ENCODE measurements around the gene ADAMTSL1.

ADAMTSL1 gene

GRCh38 chr9:18549772-18550171, 75.8 kb downstream of the ADAMTSL1 start:
- H3F3A ChIP-seq (ENCODE audit: low read depth): no peaks in the 10 kb centered on the region

GRCh38 chr9:18550286-18550685, 76.3 kb downstream of the ADAMTSL1 start:
- H3F3A ChIP-seq (ENCODE audit: low read depth): no peaks in the 10 kb centered on the region
- H3K79me2 ChIP-seq (ENCODE audit: insufficient read depth, low read length): no peaks in the 10 kb centered on the region
- H3K4me1 ChIP-seq (ENCODE audit: insufficient read depth, low read length, poor library complexity, severe bottlenecking): no peaks in the 10 kb centered on the region
- H2AFZ ChIP-seq (ENCODE audit: low read length): no peak overlapping the region
- no peaks in the 10 kb centered on the region for H3K9me2 ChIP-seq (replicated peaks; ENCODE audit: low read depth, low read length)
- no peak overlapping the region for H3K4me3 ChIP-seq (ENCODE audit: low read length, poor library complexity, severe bottlenecking)
- H3K9me3 ChIP-seq (ENCODE audit: insufficient read depth, low read depth, low read length): no peaks in the 10 kb centered on the region
- no peaks in the 10 kb centered on the region for H3K36me3 ChIP-seq (ENCODE audit: insufficient read depth, low read length)
- no peak overlapping the region for H3K4me2 ChIP-seq (ENCODE audit: low read depth, low read length, poor library complexity, severe bottlenecking)
- H4K20me1 ChIP-seq (ENCODE audit: insufficient read depth, low read length, poor library complexity, severe bottlenecking): no peaks in the 10 kb centered on the region
- H3K27me3 ChIP-seq (ENCODE audit: insufficient read depth, low read length, poor library complexity, severe bottlenecking): no peaks in the 10 kb centered on the region
- H3K9ac ChIP-seq (ENCODE audit: low read depth, low read length, poor library complexity, severe bottlenecking): no peak overlapping the region
- TF ChIP-seq CTCF (conservative IDR thresholded peaks at IDR 0.05; ENCODE audit: low read length) (no peak), EZH2phosphoT487 (IDR thresholded peaks at IDR 0.05; ENCODE audit: borderline replicate concordance) (no peak)

More at GRCh38 chr9:18549772-18550171, 75.8 kb downstream of the ADAMTSL1 start:
- Histone ChIP-seq H2AFZ (ENCODE audit: low read length) (no peak overlapping the region), H3K4me3 (ENCODE audit: low read length, poor library complexity, severe bottlenecking) (no peak overlapping the region), H3K36me3 (ENCODE audit: insufficient read depth, low read length) (no peaks in the 10 kb centered on the region), H4K20me1 (ENCODE audit: insufficient read depth, low read length, poor library complexity, severe bottlenecking) (no peaks in the 10 kb centered on the region), H3K9me3 (ENCODE audit: insufficient read depth, low read depth, low read length) (no peaks in the 10 kb centered on the region), H3K9ac (ENCODE audit: low read depth, low read length, poor library complexity, severe bottlenecking) (no peak overlapping the region), H3K79me2 (ENCODE audit: insufficient read depth, low read length) (no peaks in the 10 kb centered on the region), H3K9me2 (replicated peaks; ENCODE audit: low read depth, low read length) (no peaks in the 10 kb centered on the region), H3K4me2 (ENCODE audit: low read depth, low read length, poor library complexity, severe bottlenecking) (no peak overlapping the region), H3K4me1 (ENCODE audit: insufficient read depth, low read length, poor library complexity, severe bottlenecking) (no peaks in the 10 kb centered on the region), H3K27me3 (ENCODE audit: insufficient read depth, low read length, poor library complexity, severe bottlenecking) (no peaks in the 10 kb centered on the region)
- TF ChIP-seq CTCF (conservative IDR thresholded peaks at IDR 0.05; ENCODE audit: low read length): no peak
- TF ChIP-seq EZH2phosphoT487 (IDR thresholded peaks at IDR 0.05; ENCODE audit: borderline replicate concordance): no peak

GRCh38 chr9:18554244-18554643, 80.3 kb downstream of the ADAMTSL1 start:
- Histone ChIP-seq H3K36me3 (ENCODE audit: insufficient read depth, low read length) (no peaks in the 10 kb centered on the region), H3K27me3 (ENCODE audit: insufficient read depth, low read length, poor library complexity, severe bottlenecking) (no peaks in the 10 kb centered on the region), H3K9me3 (ENCODE audit: insufficient read depth, low read depth, low read length) (no peaks in the 10 kb centered on the region), H3K9ac (ENCODE audit: low read depth, low read length, poor library complexity, severe bottlenecking) (no peak overlapping the region), H2AFZ (ENCODE audit: low read length) (no peak overlapping the region), H3K4me2 (ENCODE audit: low read depth, low read length, poor library complexity, severe bottlenecking) (no peak overlapping the region), H4K20me1 (ENCODE audit: insufficient read depth, low read length, poor library complexity, severe bottlenecking) (no peaks in the 10 kb centered on the region), H3F3A (ENCODE audit: low read depth) (no peaks in the 10 kb centered on the region), H3K4me3 (ENCODE audit: low read length, poor library complexity, severe bottlenecking) (no peak overlapping the region), H3K79me2 (ENCODE audit: insufficient read depth, low read length) (no peaks in the 10 kb centered on the region), H3K4me1 (ENCODE audit: insufficient read depth, low read length, poor library complexity, severe bottlenecking) (no peaks in the 10 kb centered on the region), H3K9me2 (replicated peaks; ENCODE audit: low read depth, low read length) (no peaks in the 10 kb centered on the region)
- no peak for TF ChIP-seq CTCF (conservative IDR thresholded peaks at IDR 0.05; ENCODE audit: low read length)
- TF ChIP-seq EZH2phosphoT487 (IDR thresholded peaks at IDR 0.05; ENCODE audit: borderline replicate concordance): no peak
